Measurements from ENCODE around the gene RPL19. TPM values are rescaled to one million over a fixed set of nuclear protein-coding genes. Genes with fewer than 3 reads are reported as not detected.

The RPL19 gene
- total RNA-seq = 1,567 and 1,657 TPM in 2 replicates

DNA sequence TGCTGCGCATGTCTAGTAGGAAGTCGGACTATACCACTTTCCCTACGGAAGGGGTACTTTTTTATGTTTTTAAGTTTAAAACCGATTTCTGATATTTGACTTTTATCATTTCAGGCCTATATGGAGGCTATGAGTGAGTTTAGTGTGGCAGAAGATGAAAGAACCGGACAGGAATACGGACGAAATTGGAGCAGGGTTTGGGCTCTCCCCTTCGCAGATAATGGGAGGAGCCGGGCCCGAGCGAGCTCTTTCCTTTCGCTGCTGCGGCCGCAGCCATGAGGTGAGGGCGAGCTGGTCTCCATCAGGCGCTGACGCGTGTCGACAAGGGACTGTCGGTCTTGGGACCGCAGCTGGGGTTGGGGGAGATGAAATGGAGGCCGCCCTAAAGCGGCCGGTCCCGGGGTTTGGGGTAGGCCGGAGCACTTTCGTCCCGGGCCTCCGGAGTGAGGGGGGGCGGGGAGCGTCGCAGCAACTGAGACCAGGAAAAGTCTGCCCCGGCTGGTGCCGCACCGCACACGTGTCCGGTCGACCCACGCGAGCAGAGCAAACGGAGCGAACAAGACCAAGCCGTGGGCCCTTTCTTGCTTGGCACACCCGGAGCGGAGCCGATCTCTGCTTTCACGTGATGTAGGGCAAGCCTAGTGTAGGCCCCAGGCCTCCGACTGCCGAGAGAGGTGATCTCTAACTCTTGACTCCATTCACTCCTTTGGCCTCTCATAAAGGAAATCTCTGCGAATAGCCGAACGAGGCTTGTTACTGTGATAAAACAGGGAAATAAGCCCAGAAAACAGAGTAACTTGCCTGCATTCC is at the start of gene RPL19:
Gene RPL19 (plus strand): TSS at position 214 of the 810 bp plus-strand sequence. CDS start 62 bp downstream, at position 276.

GRCh38 chr17:39151150-39151942 is 48.7 kb upstream of the RPL19 start, which contains the start of gene PLXDC1:
PLXDC1 (minus strand) TSS chr17:39151637; CDS start chr17:39151437, 200 bp downstream.

GRCh38 chr17:39165841-39166349 is 34.2 kb upstream of the RPL19 start, which contains the start of gene ARL5C:
ARL5C (minus strand) TSS chr17:39166161; CDS start chr17:39165760, 401 bp downstream.

GRCh38 chr17:39197380-39198185 is 2.5 kb upstream of the RPL19 start, which contains the start of gene CACNB1:
CACNB1 (minus strand) TSS chr17:39197669; CDS start chr17:39197495, 174 bp downstream.

GRCh38 chr17:39225308-39225958 is 25.4 kb downstream of the RPL19 start, which contains the start of gene STAC2:
STAC2 (minus strand) TSS chr17:39225945; CDS start chr17:39225502, 443 bp downstream.

Other genes starting within 250 kb of the RPL19 start
- not detected in 2 replicates for gene FBXO47, start 232.9 kb upstream of the RPL19 start, total RNA-seq
- not detected in 2 replicates for gene PLXDC1, start 48.6 kb upstream of the RPL19 start, total RNA-seq
- gene ARL5C, start 34.1 kb upstream of the RPL19 start, total RNA-seq = not detected in 2 replicates
- 3.9 and 6.7 TPM in 2 replicates for gene CACNB1, start 2.6 kb upstream of the RPL19 start, total RNA-seq
- not detected in 2 replicates for gene STAC2, start 25.7 kb downstream of the RPL19 start, total RNA-seq
- 16.0 and 19.8 TPM in 2 replicates for gene FBXL20, start 201.3 kb downstream of the RPL19 start, total RNA-seq